Inflammatory macrophage treated with lipopolysaccharide for 1 hour (primary cell): ENCODE measurements around the gene PPFIA2.
A peak's percentile ranks its signal among the peaks of the same experiment; 100 is the strongest.

ENCODE experiments used
- DNase-seq, 2 donors: peaks; one replicate each; pipeline ENCODE4 v3.0.0-alpha.2; 2020 to 2022

The PPFIA2 gene

DNA sequence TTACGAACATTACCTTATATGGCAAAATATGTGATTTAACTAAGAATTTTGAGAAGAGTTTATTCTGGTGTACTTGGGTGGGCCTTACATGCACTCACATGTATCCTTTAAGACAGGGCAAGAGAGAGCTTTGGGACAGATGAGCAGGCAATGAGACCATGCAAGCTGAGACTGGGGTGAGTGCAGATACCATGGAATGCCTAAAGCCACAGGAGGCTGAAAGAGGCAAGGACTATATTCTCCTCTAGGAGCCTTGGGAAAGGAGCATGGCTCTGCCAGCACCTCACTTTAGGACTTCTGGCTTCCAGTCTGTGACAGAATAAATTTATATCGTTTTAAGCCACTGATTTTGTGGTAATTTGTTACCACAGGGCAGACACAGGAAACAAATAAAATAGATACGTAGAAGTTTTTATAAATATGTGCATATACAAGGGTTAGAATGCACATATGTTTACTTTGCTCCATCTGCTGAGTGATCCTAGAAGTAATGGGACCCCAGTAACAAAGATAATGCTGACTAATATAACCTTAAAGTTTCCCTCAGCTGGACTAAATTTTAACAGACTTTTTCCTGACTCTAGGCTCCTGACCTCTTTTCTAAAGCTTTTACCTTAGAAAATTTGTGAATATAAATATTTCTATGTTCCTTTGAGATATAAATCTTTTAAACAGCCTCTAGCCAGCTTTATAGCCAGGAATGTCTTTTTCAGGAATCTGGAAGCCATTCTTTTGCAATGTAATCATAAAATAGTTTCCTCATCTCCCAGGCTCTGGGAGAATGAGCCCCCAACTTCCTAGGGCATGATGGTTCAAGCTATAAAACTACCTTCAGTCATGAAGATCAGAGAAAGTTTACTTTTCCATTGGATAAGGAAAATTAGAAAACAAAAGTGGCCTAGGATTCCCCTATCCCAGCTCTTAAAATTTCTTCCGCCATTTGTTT lies 216.8 kb downstream of the PPFIA2 start:
- no peak for DNase-seq

DNA sequence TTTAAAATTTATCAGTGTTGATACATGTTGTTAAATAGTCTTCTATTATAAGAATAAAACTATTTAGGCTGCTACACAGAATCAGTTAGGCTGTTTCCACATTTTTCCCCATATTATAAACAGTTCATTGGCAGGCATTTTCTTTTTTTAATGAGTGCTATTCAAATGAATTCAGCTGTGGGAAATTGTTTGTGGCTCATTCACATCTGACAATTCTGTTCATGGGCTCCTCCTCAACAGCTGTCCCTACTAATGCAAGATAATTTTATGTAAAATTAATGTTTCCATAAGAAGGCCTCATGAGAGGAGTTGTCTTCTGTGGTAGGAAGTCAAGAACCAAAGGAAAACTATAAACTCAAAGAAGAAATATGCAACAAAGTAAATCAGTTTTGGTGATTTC lies 218.0 kb downstream of the PPFIA2 start:
- no peak for DNase-seq

DNA sequence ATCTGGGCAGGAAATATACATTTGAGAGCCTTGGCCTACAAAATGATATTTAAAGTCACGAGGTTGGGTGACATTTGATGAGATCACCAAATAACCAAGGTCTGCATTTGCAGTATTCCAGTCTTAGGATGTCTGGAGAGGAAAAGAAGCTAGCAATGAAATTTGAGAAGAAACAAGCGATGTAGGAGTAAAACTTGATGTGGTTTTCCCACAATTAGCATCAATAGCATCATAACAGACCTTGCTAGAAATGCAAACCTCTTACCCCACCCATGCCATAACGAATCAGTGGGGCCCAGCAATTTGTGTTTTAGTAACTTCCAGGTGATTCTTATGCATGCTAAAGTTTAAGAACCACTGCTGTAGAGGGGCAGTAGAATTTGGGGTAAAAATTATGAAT lies 219.9 kb downstream of the PPFIA2 start:
- no peak for DNase-seq

- no peak for DNase-seq
Observed at GRCh38 chr12:81533054-81533453, 226.1 kb downstream of the PPFIA2 start.

DNA sequence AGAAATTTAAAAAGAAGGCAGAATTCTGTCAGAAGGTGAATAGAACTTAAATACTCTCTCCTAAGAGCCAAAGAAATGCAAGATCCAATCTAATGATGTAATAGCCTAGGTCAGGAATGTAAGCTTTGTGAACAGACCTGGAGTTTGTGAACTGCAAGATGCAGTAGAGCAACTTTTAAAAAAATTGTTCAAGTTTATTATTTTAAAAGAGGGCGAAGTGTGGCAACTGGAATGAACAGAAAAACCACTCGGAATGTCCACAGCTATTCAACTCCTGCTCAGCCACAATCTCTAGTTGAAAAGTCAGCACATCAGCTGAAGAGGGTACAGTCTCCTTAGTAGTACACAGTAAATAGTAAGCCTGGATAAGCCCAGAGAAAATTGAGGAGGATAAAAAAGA lies 228.8 kb downstream of the PPFIA2 start:
- DNase-seq: no peak

GRCh38 chr12:81520064-81520945 lies 238.8 kb downstream of the PPFIA2 start:
- no peak for DNase-seq

GRCh38 chr12:81518638-81519037 lies 240.5 kb downstream of the PPFIA2 start:
- DNase-seq: no peak

- no peak for DNase-seq
Observed at GRCh38 chr12:81517296-81517695, 241.9 kb downstream of the PPFIA2 start.

DNA sequence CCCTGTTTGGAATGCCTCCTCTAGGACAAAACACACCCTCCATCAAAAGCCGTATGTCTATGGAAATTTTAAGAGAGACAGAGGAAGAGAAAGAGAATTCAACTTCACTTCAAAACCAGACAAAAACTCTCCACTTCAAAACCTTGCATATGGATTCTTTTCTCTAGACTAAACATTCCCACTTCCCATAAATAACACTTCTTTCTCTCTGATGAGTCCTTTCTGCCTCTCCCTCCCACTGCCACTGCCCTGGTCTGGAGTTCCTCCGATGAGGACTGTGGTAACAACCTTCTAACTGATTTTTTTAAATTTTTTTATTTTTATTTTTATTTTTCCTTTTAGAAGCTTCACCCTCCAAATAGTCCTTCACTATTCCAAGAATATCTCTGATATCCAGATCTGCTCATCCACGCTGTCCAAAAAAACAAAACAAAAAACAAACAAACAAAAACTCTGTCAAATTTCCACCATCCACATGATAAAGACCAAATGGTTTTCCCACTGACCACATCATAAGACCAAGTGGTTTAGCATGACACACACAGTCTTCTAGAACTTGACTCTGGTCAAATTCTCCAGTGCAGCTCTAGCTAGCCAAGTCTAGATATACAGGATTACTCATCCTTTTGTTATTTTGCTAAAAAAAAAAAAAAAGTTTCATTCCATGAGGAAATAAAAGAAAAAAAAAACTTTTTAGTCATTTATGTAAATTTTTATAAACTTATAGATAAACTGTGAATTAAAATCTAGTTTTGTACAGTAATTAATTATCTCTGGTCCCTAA lies 256.0 kb downstream of the PPFIA2 start:
- no peak for DNase-seq

DNA sequence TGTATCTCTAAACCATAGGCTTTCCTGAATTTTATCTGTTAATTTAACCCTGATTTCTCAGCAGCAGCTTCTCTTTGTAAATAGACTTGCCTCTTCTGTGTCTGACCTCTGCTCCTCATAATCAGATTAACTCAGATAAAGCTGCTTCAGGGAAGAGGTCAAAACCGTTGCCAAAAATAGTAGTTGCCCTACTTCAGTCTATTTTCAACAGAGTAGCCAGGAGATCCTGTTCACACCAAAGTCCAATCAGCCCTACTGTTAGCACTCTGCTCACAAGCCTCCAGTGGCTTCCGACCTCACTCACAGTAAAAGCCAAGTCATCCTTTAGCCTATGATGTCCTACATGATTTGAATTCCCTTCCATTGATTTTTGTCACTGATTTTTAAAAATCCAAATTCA lies 258.4 kb downstream of the PPFIA2 start:
- DNase-seq: no peak

DNA sequence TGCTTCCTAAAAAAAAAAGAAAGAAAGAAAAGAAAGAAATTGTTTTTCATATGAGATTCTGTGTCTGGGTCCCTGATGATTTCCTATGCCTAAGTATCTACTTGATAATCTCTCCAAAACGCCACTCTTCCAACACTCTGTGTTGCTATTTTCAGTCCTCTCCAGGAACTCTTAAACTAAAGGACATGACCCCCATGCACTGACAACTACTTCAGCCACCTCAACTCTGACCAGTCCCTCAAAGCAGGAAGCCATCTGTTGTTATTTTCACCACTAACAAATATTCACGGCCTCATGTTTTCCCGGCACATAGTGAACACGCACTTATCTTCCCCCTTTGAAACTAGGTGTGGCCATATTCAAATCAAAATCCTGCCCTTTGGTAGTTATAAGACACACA lies 259.3 kb downstream of the PPFIA2 start:
- no peak for DNase-seq

DNA sequence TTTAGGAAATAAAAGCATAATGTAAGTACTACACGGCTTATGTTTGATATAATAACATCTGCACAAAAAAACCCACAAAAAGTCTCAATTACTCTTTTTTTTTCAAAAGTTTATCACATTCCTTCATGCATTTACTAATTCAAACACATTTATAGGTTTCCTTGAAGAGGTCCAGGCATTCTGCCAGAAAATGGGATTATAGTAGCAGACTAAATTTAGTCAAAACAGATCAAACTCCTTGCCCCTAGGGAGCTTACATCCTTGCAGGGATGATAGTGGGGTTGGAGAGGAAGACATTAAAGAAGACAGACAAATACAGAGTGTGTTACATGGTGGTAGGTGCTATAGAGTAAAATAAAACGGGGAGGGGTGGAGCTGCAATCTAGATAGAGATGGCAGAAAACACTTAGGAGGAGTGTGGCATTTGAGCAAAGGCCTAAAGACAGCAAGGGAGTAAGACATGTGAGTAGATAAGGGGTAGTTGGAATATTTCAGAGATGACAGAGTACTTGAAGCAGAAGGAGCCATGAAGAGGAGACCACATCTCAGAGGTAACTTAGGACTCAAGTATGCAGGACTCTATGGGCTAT lies 266.9 kb downstream of the PPFIA2 start:
- no peak for DNase-seq

DNA sequence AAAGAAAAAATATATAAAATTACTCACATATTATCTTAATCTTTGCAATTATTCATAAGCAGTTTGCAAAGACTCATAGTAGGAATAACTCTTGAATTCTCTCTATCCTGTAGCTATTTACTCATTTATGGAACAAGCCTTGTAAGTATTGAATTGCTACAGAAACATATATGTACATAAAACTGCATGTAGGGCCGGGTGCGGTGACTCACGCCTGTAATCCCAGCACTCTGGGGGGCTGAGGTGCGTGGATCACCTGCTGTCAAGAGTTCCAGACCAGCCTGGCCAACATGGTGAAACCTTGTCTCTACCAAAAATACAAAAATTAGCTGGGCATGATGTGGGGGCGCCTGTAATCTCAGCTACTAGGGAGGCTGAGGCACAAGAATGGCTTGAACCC lies 286.2 kb downstream of the PPFIA2 start:
- DNase-seq: no peak

GRCh38 chr12:81470923-81471322 lies 288.2 kb downstream of the PPFIA2 start:
- no peak for DNase-seq

DNA sequence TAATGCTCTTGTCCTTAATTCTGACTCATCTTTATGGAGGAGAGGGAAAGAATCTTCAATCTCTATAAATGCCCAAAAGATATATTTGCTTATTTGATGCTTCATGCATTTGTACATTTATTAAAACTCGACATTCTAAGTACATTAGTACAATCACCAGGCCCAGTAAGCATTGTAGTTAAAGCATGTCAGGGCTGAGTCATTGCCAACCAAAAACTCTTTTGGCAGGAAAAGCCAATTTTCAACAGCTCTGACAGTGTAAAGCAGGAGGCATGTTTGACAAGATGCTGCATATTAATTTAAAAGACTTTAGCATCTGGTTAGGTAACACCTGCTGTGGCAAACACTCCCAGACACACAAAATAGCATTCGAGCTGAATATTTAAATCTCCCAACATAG lies 290.9 kb downstream of the PPFIA2 start:
- DNase-seq: no peak

DNA sequence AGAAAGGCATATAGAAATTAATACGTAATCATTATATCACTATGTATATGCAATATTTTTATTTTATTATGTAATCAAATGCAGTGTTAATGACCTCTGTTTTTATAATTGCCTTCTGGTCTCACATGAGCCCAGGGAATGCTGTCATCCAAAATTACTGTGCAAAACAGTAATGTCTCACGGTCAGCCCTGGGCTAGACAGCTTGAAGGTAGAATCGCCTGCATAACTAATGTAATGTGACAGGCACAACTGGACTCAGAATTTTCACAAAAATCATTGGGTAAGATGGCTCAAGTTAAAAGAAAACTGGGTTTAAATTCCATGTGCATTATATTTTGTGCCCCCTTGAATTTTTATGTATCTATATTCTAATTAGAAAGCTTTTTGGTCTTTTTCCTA lies 293.3 kb downstream of the PPFIA2 start:
- DNase-seq: no peak

GRCh38 chr12:81465191-81465590 lies 294.0 kb downstream of the PPFIA2 start:
- no peak for DNase-seq

GRCh38 chr12:81461163-81461562 lies 298.0 kb downstream of the PPFIA2 start:
- DNase-seq: peak in 1 of 2 donors; percentile 6

DNA sequence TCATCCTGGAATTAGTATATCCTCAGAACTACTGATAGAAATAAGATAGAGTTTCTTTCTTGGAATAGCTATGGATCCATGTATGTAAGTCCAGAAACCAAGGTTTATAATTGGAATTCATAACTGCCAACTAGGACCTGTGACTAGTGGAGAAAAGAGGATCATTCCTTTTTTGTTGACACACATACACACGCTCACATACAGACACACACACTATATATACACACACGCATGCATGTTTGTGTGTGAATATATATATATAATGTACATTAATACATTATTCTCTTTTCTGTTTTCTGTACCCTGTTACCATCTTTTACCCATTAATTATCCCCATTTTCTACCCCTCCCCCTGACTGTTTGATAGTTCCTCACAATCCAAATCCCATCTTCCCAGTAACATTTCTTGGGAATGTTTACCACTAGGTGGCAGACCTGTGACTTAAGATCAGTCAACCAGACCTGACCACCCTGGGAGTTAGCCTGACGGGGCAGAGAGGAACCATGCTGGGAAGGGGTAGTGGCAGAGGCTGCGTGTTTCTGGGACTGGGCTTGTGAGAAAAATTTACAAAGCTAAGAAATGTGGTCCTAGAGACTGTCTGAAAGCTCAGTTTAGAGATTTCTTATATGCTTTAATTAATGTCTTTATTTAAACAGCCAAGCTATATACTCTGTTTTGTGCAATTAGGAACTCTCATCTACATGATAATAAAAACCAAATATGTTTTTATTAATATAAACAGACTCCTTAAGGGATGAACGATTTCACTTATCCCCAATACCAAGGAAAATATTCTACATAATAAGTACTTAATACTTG lies 308.0 kb downstream of the PPFIA2 start:
- peak; percentile 26 to 44 for DNase-seq

GRCh38 chr12:81441629-81442028 lies 317.5 kb downstream of the PPFIA2 start:
- no peak for DNase-seq

GRCh38 chr12:81440001-81440400 lies 319.1 kb downstream of the PPFIA2 start:
- DNase-seq: no peak

GRCh38 chr12:81439344-81439743 lies 319.8 kb downstream of the PPFIA2 start:
- DNase-seq: no peak
